ENCODE results near the gene HOXB9. TPM values are rescaled to one million over a fixed set of nuclear protein-coding genes. Genes with fewer than 3 reads are reported as not detected.

The HOXB9 gene
- total and polyA plus RNA-seq, 12 donors: 0.11 to 2.7 (median 0.68) TPM; not detected in 2

- WGBS, 4 donors: 77 to 85% (median 82%) methylated on average over 41 of the region's 41 CpGs
- TF ChIP-seq CTCF (IDR thresholded peaks at IDR 0.05) (no peak), POLR2A (IDR thresholded peaks at IDR 0.05) (no peak)
- no peak overlapping the region for H3K27ac ChIP-seq
- DNase-seq: no peak
- intact Hi-C loops (cut with DNase I): no loop called here
- no peaks in the 10 kb centered on the region for H3K9me3 ChIP-seq (replicated peaks in 1 of 3)
- H3K4me3 ChIP-seq: no peak overlapping the region
- peaks cover 3 to 24% of the 10 kb centered on the region in 2 donors for H3K4me1 ChIP-seq (replicated peaks in 1 of 2)
- H3K36me3 ChIP-seq (replicated peaks in 1 of 2): no peaks in the 10 kb centered on the region
- H3K27me3 ChIP-seq: no peaks in the 10 kb centered on the region
Measured at GRCh38 chr17:48605991-48606891, 19.9 kb downstream of the HOXB9 start.

GRCh38 chr17:48605409-48605919 lies 20.7 kb downstream of the HOXB9 start:
- TF ChIP-seq CTCF (IDR thresholded peaks at IDR 0.05): no peak
- no peak for TF ChIP-seq POLR2A (IDR thresholded peaks at IDR 0.05)
- H3K9me3 ChIP-seq (replicated peaks in 1 of 3): no peaks in the 10 kb centered on the region
- intact Hi-C loops (cut with DNase I): no loop called here
- no peak for DNase-seq
- 52 to 84% (median 62%) methylated on average over 9 to 10 of the region's 10 CpGs for WGBS, 4 donors
- peak overlapping the region in 1 of 4 donors; percentile 70 for H3K4me3 ChIP-seq
- H3K27ac ChIP-seq: peak overlapping the region in 3 of 5 donors; percentile 38 to 87 (median 70)
- peaks cover 3 to 24% of the 10 kb centered on the region in 2 donors for H3K4me1 ChIP-seq (replicated peaks in 1 of 2)
- H3K27me3 ChIP-seq: no peaks in the 10 kb centered on the region
- no peaks in the 10 kb centered on the region for H3K36me3 ChIP-seq (replicated peaks in 1 of 2)

GRCh38 chr17:48604770-48605329 lies 21.3 kb downstream of the HOXB9 start, which contains the start of gene HOXB6:
TSS of gene HOXB6 (minus strand) at chr17:48604986. CDS start at chr17:48598150, 6,836 bp downstream.
- peak within 1 kb of the TSS in 3 of 4 donors; percentile 1 to 70 (median 11) for H3K4me3 ChIP-seq
- intact Hi-C loops (cut with DNase I): no loop called here
- no peaks in the 10 kb centered on the region for H3K36me3 ChIP-seq (replicated peaks in 1 of 2)
- WGBS, 4 donors: 9 to 30% (median 16%) methylated on average over 16 of the region's 16 CpGs
- peak within 1 kb of the TSS; percentile 21 to 87 (median 55) for H3K27ac ChIP-seq
- peak in 2 of 6 experiments; percentile 27 to 28 for TF ChIP-seq CTCF (IDR thresholded peaks at IDR 0.05)
- peak; percentile 36 to 79 for TF ChIP-seq POLR2A (IDR thresholded peaks at IDR 0.05)
- no peaks in the 10 kb centered on the region for H3K9me3 ChIP-seq (replicated peaks in 1 of 3)
- H3K4me1 ChIP-seq (replicated peaks in 1 of 2): peaks cover 2 to 24% of the 10 kb centered on the region in 2 donors
- H3K27me3 ChIP-seq: no peaks in the 10 kb centered on the region
- peak in 5 of 7 donors; percentile 52 to 82 (median 72) for DNase-seq
